Smooth muscle cell (in vitro differentiated cells): ENCODE data around the gene PCGF3. TPM values are rescaled to one million over a fixed set of nuclear protein-coding genes. Genes with fewer than 3 reads are reported as not detected.
A peak's percentile ranks its signal among the peaks of the same experiment; 100 is the strongest.

Experiments
- DNase-seq: peaks from one replicate; lab custom pipeline; 2025; ENCODE audit not compliant: unreplicated experiment; lab: John Stamatoyannopoulos, UW
- H2AFZ ChIP-seq: fragments of 200-600 bp; sonication (generic); 2 replicates; pipeline ENCODE4 v1.6.0; 2016; ENCODE audit warnings: antibody characterized with exemption, low read depth, mild to moderate bottlenecking
- H3F3A ChIP-seq: fragments of 200-600 bp; sonication (generic); 2 replicates; pipeline ENCODE4 v1.6.0; 2017; ENCODE audit warnings: antibody characterized with exemption, low read depth
- H3K27ac ChIP-seq: fragments of 200-600 bp; sonication (generic); 2 replicates; pipeline ENCODE4 v1.5.1; 2016; ENCODE audit warnings: low read depth, mild to moderate bottlenecking
- H3K27me3 ChIP-seq: fragments of 200-600 bp; sonication (generic); 2 replicates; pipeline ENCODE4 v1.6.1; 2016; ENCODE audit warnings: low read depth, mild to moderate bottlenecking
- H3K36me3 ChIP-seq: fragments of 200-600 bp; sonication (generic); 2 replicates; pipeline ENCODE4 v1.5.1; 2016; ENCODE audit warnings: low read depth
- H3K4me1 ChIP-seq: fragments of 200-600 bp; sonication (generic); 2 replicates; pipeline ENCODE4 v1.5.1; 2016; ENCODE audit warnings: low read depth
- H3K4me2 ChIP-seq: fragments of 200-600 bp; sonication (generic); 2 replicates; pipeline ENCODE4 v1.6.0; 2016; ENCODE audit warnings: mild to moderate bottlenecking
- H3K4me3 ChIP-seq: fragments of 200-600 bp; sonication (generic); 2 replicates; pipeline ENCODE4 v1.5.1; 2016; ENCODE audit warnings: mild to moderate bottlenecking
- H3K79me2 ChIP-seq: fragments of 200-600 bp; sonication (generic); 2 replicates; pipeline ENCODE4 v1.6.0; 2016; ENCODE audit warnings: low read depth, mild to moderate bottlenecking
- H3K9ac ChIP-seq: fragments of 200-600 bp; sonication (generic); 2 replicates; pipeline ENCODE4 v1.6.0; 2016; ENCODE audit warnings: low read depth
- H3K9me3 ChIP-seq: fragments of 200-600 bp; sonication (generic); replicated peaks from 2 replicates; pipeline ENCODE4 v1.5.1; 2016; ENCODE audit warnings: low read depth
- H4K20me1 ChIP-seq: fragments of 200-600 bp; sonication (generic); 2 replicates; pipeline ENCODE4 v1.6.0; 2016; ENCODE audit warnings: low read depth
- WGBS: methylation state at CpG from one replicate; pipeline ENCODE4 v1.1.7; 2016; ENCODE audit warnings: low lambda C conversion rate; 5-methylcytosine and 5-hydroxymethylcytosine counted together
- polyA plus RNA-seq: library from polyadenylated mRNA; unstranded; fragments of >200 nt; fragmentation: Nextera tagmentation; extraction: Ambion mirVana; gene quantifications from 2 replicates; pipeline ENCODE4 v1.2.1, GENCODE V29; 2016
- total RNA-seq: library from RNA; depleted of rRNA; stranded (reverse); fragments of >200 nt; gene quantifications from 2 replicates; pipeline ENCODE4 v1.2.3, GENCODE V29; 2014
- TF ChIP-seq, protein P1 (sequence below): fragments of 200-600 bp; sonication (generic); IDR thresholded peaks from 2 replicates; pipeline ENCODE4 v1.5.1; 2017; ENCODE audit warnings: borderline replicate concordance, mild to moderate bottlenecking, antibody characterized with exemption; ENCODE audit not compliant: insufficient read depth, poor library complexity, severe bottlenecking

PCGF3 gene
- total and polyA plus RNA-seq, 2 experiments from 2014 or later, result 29.6 to 45.4 TPM

DNA sequence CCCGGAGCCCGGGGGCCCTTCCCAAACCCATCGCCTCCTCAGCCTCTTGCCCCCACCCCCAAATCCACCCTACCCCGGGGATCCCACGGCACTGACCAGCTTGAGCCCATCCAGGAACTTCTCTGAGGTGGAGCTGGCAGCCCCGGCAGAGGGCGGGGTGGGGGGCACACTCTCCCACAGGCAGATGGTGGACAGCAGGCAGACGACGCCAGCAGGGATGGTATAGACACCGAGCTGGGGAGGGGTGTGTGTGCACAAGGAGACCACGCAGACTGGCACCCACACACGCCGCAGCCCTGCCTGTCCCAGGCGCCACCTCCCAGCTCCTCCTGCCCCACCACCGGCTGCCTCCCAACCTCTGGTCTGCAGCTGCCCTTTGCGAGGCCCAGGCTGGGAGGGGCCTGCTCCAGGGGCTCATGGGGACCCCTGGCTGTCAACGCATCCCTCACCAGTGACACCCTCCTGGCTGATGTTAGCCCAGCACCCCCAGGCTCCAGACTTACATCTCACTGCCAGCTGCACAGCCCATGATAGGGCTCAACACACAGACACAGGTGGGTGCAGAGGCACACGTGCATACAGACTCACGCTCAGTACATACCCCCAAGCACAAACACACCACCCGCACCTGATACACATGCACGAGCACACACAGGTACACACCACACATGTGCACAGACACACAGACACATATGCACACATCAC is 20.9 kb upstream of the PCGF3 start:
- no peaks in the 10 kb centered on the region for H3K9me3 ChIP-seq
- TF ChIP-seq, protein P1, sequence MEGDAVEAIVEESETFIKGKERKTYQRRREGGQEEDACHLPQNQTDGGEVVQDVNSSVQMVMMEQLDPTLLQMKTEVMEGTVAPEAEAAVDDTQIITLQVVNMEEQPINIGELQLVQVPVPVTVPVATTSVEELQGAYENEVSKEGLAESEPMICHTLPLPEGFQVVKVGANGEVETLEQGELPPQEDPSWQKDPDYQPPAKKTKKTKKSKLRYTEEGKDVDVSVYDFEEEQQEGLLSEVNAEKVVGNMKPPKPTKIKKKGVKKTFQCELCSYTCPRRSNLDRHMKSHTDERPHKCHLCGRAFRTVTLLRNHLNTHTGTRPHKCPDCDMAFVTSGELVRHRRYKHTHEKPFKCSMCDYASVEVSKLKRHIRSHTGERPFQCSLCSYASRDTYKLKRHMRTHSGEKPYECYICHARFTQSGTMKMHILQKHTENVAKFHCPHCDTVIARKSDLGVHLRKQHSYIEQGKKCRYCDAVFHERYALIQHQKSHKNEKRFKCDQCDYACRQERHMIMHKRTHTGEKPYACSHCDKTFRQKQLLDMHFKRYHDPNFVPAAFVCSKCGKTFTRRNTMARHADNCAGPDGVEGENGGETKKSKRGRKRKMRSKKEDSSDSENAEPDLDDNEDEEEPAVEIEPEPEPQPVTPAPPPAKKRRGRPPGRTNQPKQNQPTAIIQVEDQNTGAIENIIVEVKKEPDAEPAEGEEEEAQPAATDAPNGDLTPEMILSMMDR, result no peak
- 92% methylated on average over 18 of the region's 21 CpGs for WGBS
- no peaks in the 10 kb centered on the region for H4K20me1 ChIP-seq
- no peak overlapping the region for H3K9ac ChIP-seq
- H3F3A ChIP-seq, result peaks cover 12% of the 10 kb centered on the region
- peaks cover 8% of the 10 kb centered on the region for H3K79me2 ChIP-seq
- no peaks in the 10 kb centered on the region for H3K36me3 ChIP-seq
- H3K4me2 ChIP-seq, result no peak overlapping the region
- no peak overlapping the region for H3K4me3 ChIP-seq
- H3K27me3 ChIP-seq, result no peaks in the 10 kb centered on the region
- H3K27ac ChIP-seq, result no peak overlapping the region
- H3K4me1 ChIP-seq, result peaks cover 13% of the 10 kb centered on the region
- no peak overlapping the region for H2AFZ ChIP-seq
- DNase-seq, result no peak

DNA sequence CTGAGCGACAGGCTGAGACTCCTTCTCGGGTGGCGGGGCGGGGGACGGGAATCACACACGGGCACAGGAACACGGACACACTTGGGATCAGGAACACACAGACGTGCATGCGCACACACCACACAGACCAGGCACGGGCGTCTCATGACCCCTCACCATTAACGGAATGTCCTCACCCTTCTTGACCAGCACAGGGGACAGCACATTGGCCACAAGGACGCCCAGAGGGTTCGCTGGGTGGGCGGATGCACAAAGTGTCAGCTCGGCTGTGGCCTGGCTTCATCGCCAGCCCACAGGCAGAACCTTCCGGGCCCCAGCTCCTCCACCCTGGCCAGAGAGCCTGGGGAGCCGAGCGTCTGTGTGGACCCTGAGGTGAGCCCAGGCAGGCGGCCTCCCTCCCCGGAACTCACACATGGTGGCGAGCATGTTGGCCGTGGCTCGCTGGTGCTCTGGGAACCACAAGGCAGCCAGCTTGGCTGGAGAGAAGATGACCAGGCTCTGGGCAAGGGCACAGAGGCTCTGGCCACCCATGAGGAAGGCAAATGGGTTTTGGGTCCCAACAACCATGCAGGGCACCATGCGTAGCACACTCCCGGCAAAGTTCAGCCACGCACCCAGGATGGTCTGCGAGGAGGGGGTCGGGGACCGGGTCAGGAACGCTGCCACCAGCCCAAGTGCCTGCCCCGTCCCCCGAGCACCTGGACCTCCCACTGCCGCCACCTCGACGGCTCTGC is 19.8 kb upstream of the PCGF3 start:
- H3K27ac ChIP-seq, result no peak overlapping the region
- no peak overlapping the region for H3K4me3 ChIP-seq
- no peak for DNase-seq
- peaks cover 8% of the 10 kb centered on the region for H3K79me2 ChIP-seq
- peaks cover 10% of the 10 kb centered on the region for H3K4me1 ChIP-seq
- H3K36me3 ChIP-seq, result no peaks in the 10 kb centered on the region
- H3K9me3 ChIP-seq, result no peaks in the 10 kb centered on the region
- H3K4me2 ChIP-seq, result peak overlapping the region; percentile 91
- WGBS, result 97% methylated on average over 37 of the region's 37 CpGs
- no peaks in the 10 kb centered on the region for H3K27me3 ChIP-seq
- TF ChIP-seq, protein P1, result no peak
- H3F3A ChIP-seq, result peaks cover 12% of the 10 kb centered on the region
- no peak overlapping the region for H2AFZ ChIP-seq
- H3K9ac ChIP-seq, result no peak overlapping the region
- H4K20me1 ChIP-seq, result no peaks in the 10 kb centered on the region

DNA sequence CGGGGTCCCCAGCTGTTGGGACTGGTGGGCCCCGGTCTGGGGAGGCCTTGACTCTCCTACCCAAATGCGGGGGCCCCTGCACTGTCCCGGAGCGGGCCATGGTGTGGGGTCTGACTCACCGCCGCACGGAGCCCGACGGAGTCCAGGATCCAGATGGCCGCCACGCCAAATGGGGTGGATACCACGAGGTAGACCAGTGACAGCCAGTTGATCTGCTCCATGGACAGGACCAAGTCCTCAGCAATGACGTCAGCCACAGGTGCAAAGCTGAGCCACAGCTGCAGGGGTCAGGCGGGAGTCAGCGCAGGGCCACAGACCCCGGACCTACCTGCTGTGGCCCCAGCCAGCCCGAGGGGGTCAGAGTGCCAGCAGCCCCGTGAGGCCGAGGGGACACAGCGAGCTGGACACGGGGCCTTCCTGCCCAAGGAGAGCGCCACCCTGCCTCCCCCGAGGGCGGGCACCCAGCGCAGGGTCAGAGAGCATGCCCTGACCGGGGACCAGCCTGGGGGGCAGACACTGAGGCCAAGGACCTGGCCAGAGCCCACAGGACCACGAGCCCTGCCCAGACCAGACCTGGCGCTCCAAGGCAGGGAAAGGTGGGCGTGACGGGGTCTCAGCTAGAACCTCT is 19.1 kb upstream of the PCGF3 start:
- Histone ChIP-seq H2AFZ (no peak overlapping the region), H3K27me3 (no peaks in the 10 kb centered on the region), H3K9ac (no peak overlapping the region), H3F3A (peaks cover 12% of the 10 kb centered on the region), H3K36me3 (no peaks in the 10 kb centered on the region), H3K79me2 (peaks cover 8% of the 10 kb centered on the region), H4K20me1 (no peaks in the 10 kb centered on the region), H3K4me1 (peaks cover 10% of the 10 kb centered on the region), H3K4me3 (no peak overlapping the region), H3K9me3 (no peaks in the 10 kb centered on the region), H3K4me2 (peak overlapping the region; percentile 91), H3K27ac (peak overlapping the region; percentile 97)
- 96% methylated on average over 28 of the region's 31 CpGs for WGBS
- TF ChIP-seq, protein P1, result no peak
- DNase-seq, result no peak
